Lower leg skin (tissue), 4 donors: ENCODE results near the gene IRS1. TPM values are rescaled to one million over a fixed set of nuclear protein-coding genes. Genes with fewer than 3 reads are reported as not detected.

Source experiments
- DNase-seq, 2 donors: peaks; one replicate each; pipeline ENCODE4 v3.0.0-alpha.2; 2019; ENCODE audit warnings: low spot score in 2 of 2
- H3K4me3 ChIP-seq: fragments of 200-600 bp; sonication (generic); 2 replicates; pipeline ENCODE4 v1.5.1; 2017; ENCODE audit warnings: mild to moderate bottlenecking, low read depth; ENCODE audit not compliant: poor library complexity, severe bottlenecking
- CTCF ChIP-seq, 3 donors: fragments of 450-650 bp; IDR thresholded peaks; one replicate each; pipeline ENCODE4 v1.5.1; 2016; ENCODE audit warnings: antibody characterized with exemption in 3 of 3, mild to moderate bottlenecking in 3 of 3, moderate library complexity in 2 of 3
- POLR2A ChIP-seq, 2 donors: fragments of 450-650 bp; IDR thresholded peaks; one replicate each; pipeline ENCODE4 v1.6.1; 2016 to 2017; ENCODE audit warnings: antibody characterized with exemption in 2 of 2, mild to moderate bottlenecking in 1 of 2, moderate library complexity in 1 of 2
- WGBS, 2 donors: methylation state at CpG; one replicate each; pipeline ENCODE4 v1.1.5; 2018; 5-methylcytosine and 5-hydroxymethylcytosine counted together
- intact Hi-C: fragments of 100-400 bp; cut with DNase I; formaldehyde crosslinking; loops from one replicate; pipeline ENCODE4 v1.15.0; 2023; ENCODE audit warnings: low total_unique reads
- total RNA-seq, 4 donors: library from RNA; depleted of rRNA; stranded (reverse); fragments of >200 nt; gene quantifications; one replicate each; pipeline ENCODE4 v1.1.0, GENCODE V29; 2016

IRS1 gene
- total RNA-seq, 4 donors from 2014 or later = 16.9 to 55.0 (median 25.4) TPM

DNA sequence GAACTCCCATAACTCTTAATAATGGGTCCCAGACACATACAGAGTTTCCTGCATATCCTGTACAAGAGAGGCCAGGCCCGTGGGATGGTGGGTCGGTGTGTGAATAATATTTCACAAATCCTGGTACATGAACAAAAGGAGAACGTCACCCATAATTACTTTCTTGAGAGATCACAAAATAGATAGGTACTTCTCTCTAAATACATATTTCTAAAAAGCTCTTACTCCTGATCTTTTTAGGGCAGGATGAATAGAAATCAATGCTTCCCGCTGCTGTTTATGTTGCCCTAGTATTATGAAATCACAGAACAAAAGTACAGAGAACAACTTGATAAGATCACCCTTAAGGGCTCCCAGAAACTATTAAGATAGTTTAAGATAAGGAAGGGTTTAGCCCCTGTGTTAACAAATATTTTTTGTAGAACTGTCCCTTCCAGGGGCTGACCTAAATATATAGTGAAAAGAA, 5.4 kb downstream of the IRS1 start:
- intact Hi-C loops = loop anchor here (10.0 kb wide), 1 partner anchor 579 kb away; no protein-coding TSS in a partner anchor
- no peak for DNase-seq
- no peak for TF ChIP-seq POLR2A (IDR thresholded peaks at IDR 0.05)
- WGBS, 2 donors = 14 to 18% methylated on average over 4 of the region's 4 CpGs
- no peak overlapping the region for H3K4me3 ChIP-seq

DNA sequence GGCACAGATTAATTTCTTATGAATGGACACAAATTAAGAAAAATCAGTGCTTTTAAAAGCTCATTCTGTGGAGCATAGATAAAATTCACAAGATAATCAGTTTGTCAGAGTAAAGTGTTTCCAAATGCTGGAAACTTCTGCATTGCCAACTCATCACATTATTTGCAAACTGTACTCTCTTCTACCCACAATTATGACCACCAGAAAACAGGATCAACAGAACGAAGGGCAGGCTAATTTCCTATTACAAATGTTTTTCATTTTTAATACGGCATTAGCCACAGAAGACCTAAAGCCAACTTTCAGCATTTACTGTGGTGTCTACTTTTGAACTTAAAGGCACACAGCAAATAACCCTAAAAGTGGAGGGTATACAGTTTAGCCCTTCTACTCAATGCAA, 6.0 kb downstream of the IRS1 start:
- H3K4me3 ChIP-seq = no peak overlapping the region
- no peak for DNase-seq
- intact Hi-C loops = loop anchor here (10.0 kb wide), 1 partner anchor 579 kb away; no protein-coding TSS in a partner anchor
- no peak for TF ChIP-seq POLR2A (IDR thresholded peaks at IDR 0.05)
- TF ChIP-seq CTCF (IDR thresholded peaks at IDR 0.05) = no peak
- WGBS, 2 donors = 18 to 27% methylated on average over 2 of the region's 2 CpGs

GRCh38 chr2:226792155-226792881, 7.3 kb downstream of the IRS1 start:
- intact Hi-C loops = loop anchor here (10.0 kb wide), 1 partner anchor 578 kb away; no protein-coding TSS in a partner anchor

GRCh38 chr2:226791487-226792081, 8.0 kb downstream of the IRS1 start:
- intact Hi-C loops = loop anchor here (10.0 kb wide), 1 partner anchor 577 kb away; no protein-coding TSS in a partner anchor

More at GRCh38 chr2:226792155-226792881, 7.3 kb downstream of the IRS1 start:
- H3K4me3 ChIP-seq = no peak overlapping the region
- DNase-seq = no peak
- 30 to 31% methylated on average over 7 of the region's 7 CpGs for WGBS, 2 donors
- TF ChIP-seq POLR2A (IDR thresholded peaks at IDR 0.05) (no peak), CTCF (IDR thresholded peaks at IDR 0.05) (no peak)

DNA sequence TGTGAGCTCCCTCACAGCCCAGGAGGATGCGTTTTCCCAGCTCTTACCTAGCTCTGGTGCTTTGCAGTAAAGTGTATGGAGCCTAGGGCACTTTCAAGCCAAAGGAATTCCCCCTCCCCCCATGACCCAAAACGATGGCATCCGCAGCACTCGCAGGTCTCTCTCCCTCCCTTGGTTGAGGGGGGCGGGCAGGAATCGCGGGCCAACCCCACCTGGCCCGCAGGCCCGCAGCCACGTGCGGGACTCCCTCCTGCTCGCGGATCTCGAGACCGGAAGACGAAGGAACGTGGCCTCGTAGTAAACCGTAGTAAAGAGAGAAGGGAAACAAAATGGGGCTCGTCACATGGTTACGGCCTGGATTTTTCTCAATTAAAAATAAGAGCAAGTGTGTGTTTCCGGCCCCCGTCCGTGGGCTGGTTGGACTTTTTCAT, 8.5 kb downstream of the IRS1 start:
- TF ChIP-seq POLR2A (IDR thresholded peaks at IDR 0.05) = no peak
- TF ChIP-seq CTCF (IDR thresholded peaks at IDR 0.05) = no peak
- H3K4me3 ChIP-seq = peak overlapping the region; percentile 44
- WGBS, 2 donors = 1% methylated on average over 24 of the region's 24 CpGs
- intact Hi-C loops = loop anchor here (10.0 kb wide), 1 partner anchor 576 kb away; no protein-coding TSS in a partner anchor
- peak in 1 of 2 donors; percentile 72 for DNase-seq

More at GRCh38 chr2:226791487-226792081, 8.0 kb downstream of the IRS1 start:
- no peak for TF ChIP-seq POLR2A (IDR thresholded peaks at IDR 0.05)
- 0% methylated on average over 24 to 37 of the region's 56 CpGs for WGBS, 2 donors
- DNase-seq = peak; percentile 86 to 97
- peak overlapping the region; percentile 44 for H3K4me3 ChIP-seq

- WGBS, 2 donors = 63 to 86% methylated on average over 2 of the region's 2 CpGs
Observed at GRCh38 chr2:226790431-226790830, 9.2 kb downstream of the IRS1 start.

More at GRCh38 chr2:226790431-226790830, 9.2 kb downstream of the IRS1 start:
- no peak for TF ChIP-seq POLR2A (IDR thresholded peaks at IDR 0.05)
- TF ChIP-seq CTCF (IDR thresholded peaks at IDR 0.05) = no peak
- H3K4me3 ChIP-seq = no peak overlapping the region
- intact Hi-C loops = loop anchor here (10.0 kb wide), 1 partner anchor 576 kb away; no protein-coding TSS in a partner anchor
- DNase-seq = no peak
